Measurements from ENCODE around the gene MAP3K1.
"Not testable (repeated sequence)": the region's sequence is repeated elsewhere in the genome, so short reads cannot be mapped to it uniquely, and the experiment has no call there.

MAP3K1 gene

GRCh38 chr5:56814963-56815657, at the start of gene MAP3K1:
Gene MAP3K1 (plus strand): TSS chr5:56815549. CDS start chr5:56815574, 25 bp downstream.
- peak; percentile 73 for DNase-seq (ENCODE audit: low read depth)

GRCh38 chr5:56766926-56767325, 48.4 kb upstream of the MAP3K1 start:
- DNase-seq (ENCODE audit: low read depth): no peak

GRCh38 chr5:56769875-56770604, 45.3 kb upstream of the MAP3K1 start:
- DNase-seq (ENCODE audit: low read depth): no peak

GRCh38 chr5:56772767-56773166, 42.6 kb upstream of the MAP3K1 start:
- no peak for DNase-seq (ENCODE audit: low read depth)

- no peak for DNase-seq (ENCODE audit: low read depth)
These were observed 40.4 kb upstream of the MAP3K1 start for GRCh38 chr5:56774957-56775356.

- not testable (repeated sequence) for DNase-seq (ENCODE audit: low read depth)
These were observed 39.0 kb upstream of the MAP3K1 start for GRCh38 chr5:56776212-56776846.

GRCh38 chr5:56783261-56783660, 32.1 kb upstream of the MAP3K1 start:
- no peak for DNase-seq (ENCODE audit: low read depth)

- DNase-seq (ENCODE audit: low read depth): no peak
These were observed 29.0 kb upstream of the MAP3K1 start for GRCh38 chr5:56786346-56786745.

GRCh38 chr5:56791396-56791795, 24.0 kb upstream of the MAP3K1 start:
- DNase-seq (ENCODE audit: low read depth): no peak

GRCh38 chr5:56798521-56798920, 16.8 kb upstream of the MAP3K1 start:
- no peak for DNase-seq (ENCODE audit: low read depth)

GRCh38 chr5:56800186-56800585, 15.2 kb upstream of the MAP3K1 start:
- DNase-seq (ENCODE audit: low read depth): no peak

- no peak for DNase-seq (ENCODE audit: low read depth)
These were observed 14.1 kb upstream of the MAP3K1 start for GRCh38 chr5:56801256-56801655.

GRCh38 chr5:56802205-56802604, 13.1 kb upstream of the MAP3K1 start:
- no peak for DNase-seq (ENCODE audit: low read depth)

GRCh38 chr5:56803025-56803424, 12.3 kb upstream of the MAP3K1 start:
- DNase-seq (ENCODE audit: low read depth): no peak

GRCh38 chr5:56803894-56804293, 11.5 kb upstream of the MAP3K1 start:
- no peak for DNase-seq (ENCODE audit: low read depth)

GRCh38 chr5:56807679-56808078, 7.7 kb upstream of the MAP3K1 start:
- DNase-seq (ENCODE audit: low read depth): no peak

- no peak for DNase-seq (ENCODE audit: low read depth)
These were observed 7.1 kb upstream of the MAP3K1 start for GRCh38 chr5:56808211-56808610.

GRCh38 chr5:56810826-56811225, 4.5 kb upstream of the MAP3K1 start:
- DNase-seq (ENCODE audit: low read depth): no peak

GRCh38 chr5:56812110-56812509, 3.2 kb upstream of the MAP3K1 start:
- DNase-seq (ENCODE audit: low read depth): no peak

GRCh38 chr5:56813302-56813701, 2.0 kb upstream of the MAP3K1 start:
- DNase-seq (ENCODE audit: low read depth): no peak

- no peak for DNase-seq (ENCODE audit: low read depth)
These were observed 887 bp upstream of the MAP3K1 start for GRCh38 chr5:56814361-56814962.

GRCh38 chr5:56815658-56816545, 553 bp downstream of the MAP3K1 start:
- DNase-seq (ENCODE audit: low read depth): no peak
